Esophagus squamous epithelium (tissue), 4 donors: ENCODE measurements around the gene IRX5.

Source experiments
- CTCF ChIP-seq, 6 experiments: fragments of 450-650 bp in 4 of 6; fragments of 200-600 bp in 2 of 6; sonication (generic) in 2 of 6; IDR thresholded peaks; one replicate each; pipeline ENCODE4 v1.5.1; 2016 to 2019; ENCODE audit warnings: antibody characterized with exemption in 6 of 6, mild to moderate bottlenecking in 4 of 6, moderate library complexity in 4 of 6
- POLR2A ChIP-seq, 4 donors: fragments of 450-650 bp; IDR thresholded peaks; one replicate each; pipeline ENCODE4 v1.6.1; 2017; ENCODE audit warnings: antibody characterized with exemption in 4 of 4, mild to moderate bottlenecking in 4 of 4, moderate library complexity in 3 of 4

- TF ChIP-seq CTCF (IDR thresholded peaks at IDR 0.05) (no peak), POLR2A (IDR thresholded peaks at IDR 0.05) (no peak)
These were observed 4.8 kb downstream of the IRX5 start for GRCh38 chr16:54935266-54935968.
